HG02938 (cell line): ENCODE results near the gene NKX6-2.
"Not testable (repeated sequence)": the region's sequence is repeated elsewhere in the genome, so short reads cannot be mapped to it uniquely, and the experiment has no call there.

ENCODE experiments used
- ATAC-seq: cut with Tn5 transposase; IDR thresholded peaks from one replicate; pipeline ENCODE4 v1.9.1; 2021; ENCODE audit warnings: mild to moderate bottlenecking, moderate library complexity; ENCODE audit not compliant: unreplicated experiment

The NKX6-2 gene

DNA sequence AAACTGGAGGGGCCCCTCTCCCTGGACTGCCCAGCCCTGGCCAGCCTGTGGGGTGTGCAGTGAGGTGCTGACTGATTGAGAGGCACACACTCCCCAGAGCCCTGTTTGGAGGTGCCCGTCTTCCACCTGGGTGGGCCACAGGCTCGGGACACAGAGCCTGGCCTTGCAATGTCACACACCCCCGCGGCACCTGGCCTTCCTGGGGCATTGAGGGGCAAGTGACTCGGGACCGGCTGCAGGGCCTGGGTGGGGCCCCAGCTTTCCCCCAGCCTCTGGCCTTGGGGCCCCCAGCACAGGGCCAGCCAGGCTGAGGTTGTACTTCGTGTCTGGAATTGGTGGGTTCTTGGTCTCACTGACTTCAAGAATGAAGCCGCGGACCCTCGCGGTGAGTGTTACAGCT, 13.9 kb upstream of the NKX6-2 start:
- ATAC-seq, result no peak

DNA sequence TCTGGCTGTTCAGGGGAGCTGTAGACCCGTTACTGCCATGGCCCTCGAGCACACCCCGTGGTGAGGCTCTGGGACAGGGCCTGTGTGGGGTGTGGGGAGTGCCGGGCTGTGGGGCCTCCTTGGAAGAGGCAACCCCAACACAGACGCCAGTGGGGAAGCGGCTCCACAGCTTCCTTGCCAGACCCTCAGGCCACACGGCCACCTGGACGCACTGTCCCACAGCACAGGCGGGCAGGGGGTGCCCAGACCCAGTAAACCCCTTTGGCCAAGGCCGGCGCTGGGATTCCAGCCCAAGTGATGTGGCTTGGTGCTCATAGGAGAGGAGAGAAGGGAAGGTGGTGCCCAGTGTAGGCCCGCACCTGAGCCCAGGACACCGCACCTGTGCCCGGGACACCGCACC, 12.9 kb upstream of the NKX6-2 start:
- ATAC-seq, result no peak

DNA sequence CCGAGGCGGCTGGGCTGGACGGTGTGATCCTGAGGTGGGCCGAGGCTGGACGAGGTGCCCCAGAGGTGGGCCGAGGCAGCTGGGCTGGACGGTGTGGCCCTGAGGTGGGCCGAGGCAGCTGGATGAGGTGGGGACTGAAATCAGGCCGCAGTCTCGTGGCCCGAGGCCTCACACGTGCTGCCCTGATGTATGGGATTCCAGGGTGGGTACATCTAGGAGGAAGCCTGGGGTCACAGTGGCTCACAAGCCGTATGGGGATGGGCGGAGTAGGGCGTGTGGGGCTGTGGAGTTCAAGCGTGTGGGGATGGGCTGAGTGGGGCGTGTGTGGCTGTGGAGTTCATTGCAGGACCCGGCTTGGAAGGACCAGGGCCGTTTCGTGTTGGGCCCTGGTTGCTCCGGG, 12.5 kb upstream of the NKX6-2 start:
- no peak for ATAC-seq

DNA sequence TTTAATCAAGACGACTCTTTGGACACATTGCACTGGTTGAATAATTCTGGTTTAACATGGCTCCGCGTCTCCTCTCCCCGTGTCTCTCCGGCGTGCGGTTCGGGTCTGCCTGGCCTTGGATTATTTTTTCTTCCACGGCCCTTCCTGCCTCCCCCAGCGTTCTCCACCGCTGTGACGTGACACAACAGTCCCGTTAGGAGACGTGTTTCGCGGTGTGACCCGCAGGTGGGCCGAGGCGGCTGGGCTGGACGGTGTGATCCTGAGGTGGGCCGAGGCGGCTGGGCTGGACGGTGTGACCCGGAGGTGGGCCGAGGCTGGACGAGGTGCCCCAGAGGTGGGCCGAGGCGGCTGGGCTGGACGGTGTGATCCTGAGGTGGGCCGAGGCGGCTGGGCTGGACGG, 12.0 kb upstream of the NKX6-2 start:
- not testable (repeated sequence) for ATAC-seq

DNA sequence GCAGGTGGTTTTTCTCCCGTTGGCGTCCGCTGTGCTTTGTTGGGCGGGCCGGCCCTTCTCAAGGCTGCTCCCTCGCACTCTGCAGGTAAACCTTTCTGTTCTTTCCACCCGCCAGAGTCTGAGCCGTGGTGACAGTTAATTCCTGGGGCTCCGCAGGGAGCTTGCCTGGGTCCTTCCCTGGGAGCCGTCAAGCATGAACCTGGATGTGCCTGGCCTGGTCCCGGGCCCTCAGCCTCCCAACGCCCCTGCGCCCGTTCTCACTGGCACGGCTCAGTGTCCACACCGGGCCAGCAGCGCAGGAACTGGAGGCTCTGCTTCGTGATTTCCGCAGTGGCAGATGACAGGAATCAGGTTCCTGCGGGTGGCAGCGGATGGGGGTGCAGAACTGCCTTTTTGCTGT, 10.9 kb upstream of the NKX6-2 start:
- ATAC-seq, result no peak

DNA sequence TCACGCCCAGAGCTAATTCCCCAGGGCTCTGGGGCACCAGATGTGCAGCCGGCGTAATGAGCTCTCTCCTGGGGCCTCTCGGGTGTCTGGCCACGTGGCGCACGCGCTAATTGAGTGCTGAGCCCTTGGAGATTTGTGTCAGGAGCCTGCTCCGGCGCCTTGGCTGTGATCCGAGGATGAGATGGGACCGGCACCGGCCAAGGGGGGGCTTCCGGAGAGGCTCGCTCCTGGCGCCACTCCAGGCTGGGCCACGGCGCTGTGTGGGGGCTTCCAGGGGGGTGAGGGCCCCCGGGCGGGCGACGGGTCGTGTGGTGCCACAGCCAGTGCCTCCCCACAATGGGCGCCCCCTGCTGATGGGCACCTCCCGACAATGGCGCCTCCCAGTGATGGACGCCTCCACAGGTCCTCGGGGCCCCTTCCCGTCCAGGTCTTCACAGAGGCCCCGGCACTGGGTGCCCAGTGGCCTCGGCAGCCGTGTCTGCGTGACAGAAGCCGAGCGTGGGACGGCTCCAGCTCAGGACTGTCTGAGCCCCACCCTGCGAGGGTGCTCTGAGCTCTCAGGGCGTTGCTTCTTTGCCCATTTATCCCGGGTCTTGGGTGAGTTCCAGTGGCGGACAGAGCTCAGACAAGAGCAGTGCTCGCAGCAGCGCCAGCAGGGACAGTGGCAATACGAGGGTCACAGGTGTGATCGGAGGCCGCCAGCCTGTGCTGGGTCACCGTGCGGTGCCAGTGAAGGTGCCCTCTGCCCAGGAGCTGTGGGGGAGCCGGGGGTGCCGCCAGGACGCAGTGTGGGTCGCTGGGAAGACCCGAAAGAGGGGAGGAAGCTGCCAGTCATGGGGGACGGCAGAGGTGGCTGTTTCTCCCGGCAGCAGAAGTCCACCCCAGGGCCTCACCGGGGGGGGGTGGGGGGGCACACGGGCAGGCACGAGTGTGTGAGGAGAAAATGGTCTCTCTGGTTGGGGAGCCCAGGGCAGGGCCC, 8.2 kb upstream of the NKX6-2 start:
- ATAC-seq, result no peak

DNA sequence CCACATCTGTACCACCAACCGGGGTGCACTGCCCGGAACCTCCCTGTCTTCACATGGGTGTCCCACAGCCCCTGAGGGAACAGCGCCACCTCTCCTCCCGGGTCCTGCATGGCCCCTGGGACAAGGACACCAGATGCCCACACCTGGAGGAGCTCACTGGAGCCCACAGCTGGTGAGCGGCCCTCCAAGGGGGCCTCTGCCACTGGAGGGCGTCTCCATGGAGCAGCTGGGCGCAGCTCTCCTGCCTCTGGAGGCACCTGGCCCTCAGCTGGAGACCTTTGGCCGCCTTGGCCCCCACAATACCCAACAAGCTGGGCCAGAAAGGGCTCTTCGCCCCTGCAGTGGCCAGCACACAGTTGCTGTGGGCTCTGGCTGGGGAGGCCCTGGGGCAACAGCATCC, 7.3 kb upstream of the NKX6-2 start:
- no peak for ATAC-seq

DNA sequence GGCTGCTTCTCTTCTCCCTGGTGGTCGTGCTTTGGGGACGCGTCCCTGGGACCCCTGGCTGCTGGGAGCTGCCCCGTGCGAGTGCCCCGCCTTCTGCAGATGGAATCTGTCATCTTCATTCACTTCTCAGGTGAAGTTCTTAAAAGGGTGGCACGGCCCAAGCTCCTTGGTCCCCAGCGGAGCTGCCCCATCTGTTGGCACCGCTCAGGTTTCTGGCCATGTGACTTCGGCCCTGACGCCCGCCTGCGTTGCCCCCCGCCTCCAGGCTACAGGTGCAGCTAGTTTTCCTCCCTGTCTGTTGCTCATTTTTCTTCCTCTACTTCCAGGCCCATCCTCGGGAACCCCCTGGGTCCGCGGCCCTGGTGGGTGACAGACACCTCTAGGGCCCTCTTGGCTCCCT, 6.8 kb upstream of the NKX6-2 start:
- ATAC-seq, result no peak

DNA sequence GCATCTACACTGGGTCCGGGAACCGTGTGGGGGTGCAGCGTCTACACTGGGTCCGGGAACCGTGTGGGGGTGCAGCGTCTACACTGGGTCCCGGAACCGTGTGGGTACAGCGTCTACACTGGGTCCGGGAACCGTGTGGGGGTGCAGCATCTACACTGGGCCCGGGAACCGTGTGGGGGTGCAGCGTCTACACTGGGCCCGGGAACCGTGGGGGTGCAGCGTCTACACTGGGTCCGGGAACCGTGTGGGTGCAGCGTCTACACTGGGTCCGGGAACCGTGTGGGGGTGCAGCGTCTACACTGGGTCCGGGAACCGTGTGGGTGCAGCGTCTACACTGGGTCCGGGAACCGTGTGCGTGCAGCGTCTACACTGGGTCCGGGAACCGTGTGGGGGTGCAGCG, 6.2 kb upstream of the NKX6-2 start:
- not testable (repeated sequence) for ATAC-seq

DNA sequence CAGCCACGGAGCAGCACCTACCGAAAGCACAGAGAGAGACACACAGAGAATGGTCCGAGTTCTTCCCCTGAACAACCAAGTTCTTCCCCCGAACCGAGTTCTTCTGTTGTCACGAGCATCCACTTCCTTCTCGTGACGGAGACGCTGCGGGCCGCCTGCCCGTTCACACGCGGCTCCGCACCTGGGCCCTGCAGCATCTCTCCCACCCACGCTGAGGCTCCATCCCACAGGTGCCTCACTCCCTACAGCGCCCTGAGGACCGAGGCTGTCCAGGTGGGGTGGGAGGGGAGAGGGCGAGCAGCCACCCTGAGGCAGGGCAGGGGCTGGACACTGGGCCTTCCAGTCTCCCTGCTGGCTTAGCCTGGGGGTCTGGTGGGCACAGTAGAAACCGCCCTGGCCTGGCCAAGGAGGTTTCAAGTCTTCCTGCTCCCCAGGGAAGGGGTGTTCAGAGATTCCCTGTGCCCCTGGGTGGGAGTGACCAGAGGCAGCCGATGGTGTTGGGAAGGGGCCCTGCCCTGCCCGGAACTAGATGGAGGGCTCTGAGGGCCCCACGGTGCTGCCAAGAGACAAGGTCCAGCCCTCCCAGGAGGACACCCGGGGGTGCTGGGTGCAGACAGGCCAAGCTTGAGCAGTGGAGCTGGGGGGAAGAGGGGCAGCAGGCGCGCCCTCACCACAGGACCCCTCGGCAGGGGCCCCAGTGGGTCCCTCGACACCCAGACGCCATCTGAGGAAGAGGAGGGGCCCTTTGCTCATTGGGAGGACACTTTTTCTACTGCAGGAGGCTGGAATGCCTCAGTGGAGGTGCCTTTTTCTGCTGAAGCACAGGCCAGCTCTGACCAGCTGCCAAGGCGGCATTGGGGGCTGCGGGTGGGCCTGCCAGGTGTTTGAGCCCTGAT, 5.2 kb upstream of the NKX6-2 start:
- no peak for ATAC-seq

DNA sequence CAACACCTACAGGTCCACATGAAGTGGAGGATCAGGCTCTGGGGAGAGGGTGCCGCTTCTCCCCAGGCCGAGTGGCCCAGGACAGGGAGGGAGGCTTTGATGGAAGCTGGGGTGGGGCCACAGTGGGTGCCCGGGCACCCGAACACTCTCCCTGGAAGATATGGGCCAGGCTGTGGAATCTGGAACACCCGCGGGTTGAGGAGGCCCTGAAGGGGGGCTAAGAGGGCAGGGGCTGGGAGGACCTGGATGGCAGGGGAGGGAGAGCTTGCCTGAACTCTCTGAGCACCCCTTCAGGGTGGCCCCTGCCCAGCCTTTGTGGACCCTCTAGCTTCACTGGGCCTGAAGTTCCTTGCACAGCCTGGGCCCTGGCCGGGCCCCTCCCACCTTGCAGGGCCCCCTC, 4.5 kb upstream of the NKX6-2 start:
- no peak for ATAC-seq

DNA sequence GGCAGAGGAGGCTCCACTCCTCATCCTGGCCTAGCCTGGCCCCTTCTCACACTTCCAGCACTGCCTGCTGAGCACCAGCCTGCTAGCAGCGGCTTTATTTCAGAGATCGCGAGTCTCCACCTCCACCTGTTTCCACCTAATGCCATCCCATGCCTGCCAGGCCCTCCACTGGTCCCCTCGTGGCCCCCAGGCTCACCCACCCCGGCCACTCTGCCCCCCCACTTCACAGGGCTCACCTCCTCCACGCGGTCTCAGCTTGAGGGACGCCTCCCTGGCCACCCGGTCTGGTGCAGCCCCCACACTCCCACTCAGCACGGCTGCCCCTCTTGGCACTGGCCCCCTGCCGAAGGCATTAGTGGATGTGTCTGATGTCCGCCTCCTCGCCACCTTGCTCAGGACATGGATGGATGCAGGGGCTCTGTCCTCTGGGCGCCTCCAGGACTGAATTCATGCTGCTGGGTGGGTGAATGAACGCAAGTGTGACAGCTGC, 3.8 kb upstream of the NKX6-2 start:
- ATAC-seq, result no peak

DNA sequence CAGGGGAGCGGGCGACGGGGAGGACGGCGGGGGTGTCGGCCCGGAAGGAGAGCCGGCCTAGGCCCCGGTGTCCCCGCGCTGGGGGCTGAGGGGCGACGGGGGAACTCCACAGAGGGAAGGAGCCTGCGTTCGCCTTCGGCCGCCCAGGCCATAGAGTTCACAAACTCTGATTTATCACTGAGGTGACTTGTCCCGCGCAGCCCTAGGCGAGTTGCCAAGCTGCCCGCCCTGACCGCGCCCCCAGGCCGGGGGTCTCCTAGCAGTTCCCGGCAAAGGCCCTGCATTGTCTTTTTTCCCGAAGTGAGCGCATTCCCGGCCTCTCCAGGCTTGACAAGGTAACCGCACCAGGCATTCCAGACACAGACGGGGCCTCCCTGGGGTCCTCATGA, 2.9 kb upstream of the NKX6-2 start:
- no peak for ATAC-seq

DNA sequence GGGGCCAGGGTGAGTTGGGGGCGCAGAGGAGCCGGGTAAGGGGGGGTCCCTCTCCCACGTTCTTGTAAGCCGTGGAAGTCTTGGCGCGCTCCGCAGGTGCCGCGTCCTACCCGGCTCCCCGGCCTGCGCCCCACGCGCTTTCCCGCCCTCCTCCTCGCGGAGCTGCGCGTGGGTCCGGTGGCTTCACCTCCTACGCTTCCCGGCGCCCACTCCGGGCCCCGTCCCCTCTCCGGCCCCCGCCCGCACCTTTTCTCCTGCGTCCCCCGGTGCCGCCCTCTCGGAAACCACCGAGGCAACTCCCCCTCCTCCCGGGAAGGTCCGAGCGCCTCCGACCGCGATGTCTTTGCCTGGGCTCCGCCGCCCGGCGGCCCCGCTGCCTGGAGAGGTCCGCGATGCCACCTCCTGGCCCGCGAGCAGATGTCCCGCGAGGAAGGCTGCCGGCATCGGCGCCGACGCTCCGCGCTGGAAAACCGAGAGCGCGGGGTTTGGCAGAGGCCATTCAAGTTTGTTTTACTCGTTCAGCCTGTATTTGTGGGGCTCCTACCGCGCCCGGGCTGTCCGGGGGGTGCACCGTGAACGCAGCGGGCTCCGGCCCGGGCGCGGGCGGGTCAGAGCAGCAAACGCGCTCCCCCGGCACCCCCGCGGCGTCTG, 2.4 kb upstream of the NKX6-2 start:
- no peak for ATAC-seq

DNA sequence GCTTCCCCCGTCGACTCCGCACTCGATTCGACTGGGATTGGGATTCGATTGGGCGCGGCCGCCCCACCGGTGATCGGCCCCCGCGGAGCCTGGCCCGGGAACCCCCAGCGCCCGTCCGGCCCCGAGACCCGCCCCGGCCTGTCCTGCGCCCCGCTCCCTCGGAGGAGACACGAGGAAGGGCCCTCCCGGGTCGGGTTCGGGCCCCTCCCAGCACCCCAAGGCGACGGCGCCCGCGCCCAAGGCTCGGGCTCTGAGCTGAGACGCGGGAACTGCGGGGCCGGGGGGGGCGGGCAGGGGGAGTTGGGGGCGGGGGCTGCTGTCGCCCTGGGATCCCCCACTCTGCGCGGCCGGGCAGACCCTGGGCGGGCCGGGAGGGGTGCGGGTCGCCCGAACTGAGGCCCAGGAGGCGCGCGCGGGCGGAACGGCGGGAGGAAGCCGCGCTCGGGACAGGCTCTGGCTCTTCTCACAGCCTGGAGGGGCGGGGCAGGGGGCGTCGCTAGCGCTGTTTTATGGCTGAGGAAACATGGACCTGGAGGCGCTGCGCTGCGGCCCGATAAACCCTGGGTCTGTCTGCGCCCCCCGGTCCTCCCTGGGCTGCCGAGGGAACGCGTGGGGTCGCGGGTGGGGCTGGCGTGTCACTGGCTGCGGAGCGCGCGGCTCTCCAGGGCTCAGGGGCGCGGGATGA, 1.7 kb upstream of the NKX6-2 start:
- no peak for ATAC-seq

DNA sequence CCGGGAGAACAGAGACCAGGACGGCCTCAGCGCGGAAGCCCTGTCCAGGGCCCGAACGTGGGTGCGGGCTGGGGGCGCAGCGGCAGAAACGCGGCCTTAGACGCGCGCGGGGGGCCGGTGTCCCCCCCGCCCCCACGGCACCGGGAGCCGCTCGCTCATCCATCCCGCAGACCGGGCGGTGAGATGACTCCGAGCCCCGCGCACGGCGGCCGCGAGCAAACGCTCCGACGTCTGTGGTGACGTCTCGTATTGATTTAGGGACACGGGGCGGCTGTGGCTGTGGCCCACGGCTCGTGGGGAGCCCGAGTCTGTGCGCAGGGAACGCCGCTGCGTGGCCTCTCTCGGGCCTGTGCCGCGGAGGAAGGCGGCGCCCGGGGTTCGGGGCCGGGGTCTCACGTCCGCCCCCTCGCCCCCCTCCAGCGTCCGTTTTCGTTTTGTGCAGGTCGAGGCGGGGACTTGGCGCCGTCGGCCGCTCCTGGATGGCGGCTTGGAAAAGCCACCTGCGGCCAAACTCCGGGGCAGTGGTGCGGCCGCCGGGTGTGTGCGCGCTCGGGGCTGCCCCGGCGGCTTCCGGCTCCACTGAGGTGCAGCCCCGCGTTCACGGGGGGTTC, 1.0 kb upstream of the NKX6-2 start:
- no peak for ATAC-seq

DNA sequence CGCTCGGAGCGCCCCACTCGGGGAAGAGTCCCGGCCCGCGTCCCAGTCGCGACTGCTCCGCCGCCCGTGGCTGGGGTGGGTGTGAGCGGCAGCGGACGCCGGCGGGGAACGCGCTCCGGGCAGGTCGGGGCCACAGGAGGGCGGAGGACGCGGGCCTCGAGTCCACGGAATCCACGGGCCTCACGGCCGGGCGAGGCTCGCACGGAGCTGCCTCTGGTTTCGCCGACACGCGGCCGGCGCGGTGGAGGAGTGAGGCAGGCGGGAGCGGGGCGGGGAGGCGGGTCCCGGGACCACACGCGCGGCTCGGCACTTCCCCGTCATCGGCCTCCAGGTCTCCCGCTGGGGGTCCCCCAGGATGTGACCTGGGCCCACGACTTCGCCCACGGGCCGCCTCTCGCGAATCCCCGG, 533 bp upstream of the NKX6-2 start:
- ATAC-seq, result no peak

DNA sequence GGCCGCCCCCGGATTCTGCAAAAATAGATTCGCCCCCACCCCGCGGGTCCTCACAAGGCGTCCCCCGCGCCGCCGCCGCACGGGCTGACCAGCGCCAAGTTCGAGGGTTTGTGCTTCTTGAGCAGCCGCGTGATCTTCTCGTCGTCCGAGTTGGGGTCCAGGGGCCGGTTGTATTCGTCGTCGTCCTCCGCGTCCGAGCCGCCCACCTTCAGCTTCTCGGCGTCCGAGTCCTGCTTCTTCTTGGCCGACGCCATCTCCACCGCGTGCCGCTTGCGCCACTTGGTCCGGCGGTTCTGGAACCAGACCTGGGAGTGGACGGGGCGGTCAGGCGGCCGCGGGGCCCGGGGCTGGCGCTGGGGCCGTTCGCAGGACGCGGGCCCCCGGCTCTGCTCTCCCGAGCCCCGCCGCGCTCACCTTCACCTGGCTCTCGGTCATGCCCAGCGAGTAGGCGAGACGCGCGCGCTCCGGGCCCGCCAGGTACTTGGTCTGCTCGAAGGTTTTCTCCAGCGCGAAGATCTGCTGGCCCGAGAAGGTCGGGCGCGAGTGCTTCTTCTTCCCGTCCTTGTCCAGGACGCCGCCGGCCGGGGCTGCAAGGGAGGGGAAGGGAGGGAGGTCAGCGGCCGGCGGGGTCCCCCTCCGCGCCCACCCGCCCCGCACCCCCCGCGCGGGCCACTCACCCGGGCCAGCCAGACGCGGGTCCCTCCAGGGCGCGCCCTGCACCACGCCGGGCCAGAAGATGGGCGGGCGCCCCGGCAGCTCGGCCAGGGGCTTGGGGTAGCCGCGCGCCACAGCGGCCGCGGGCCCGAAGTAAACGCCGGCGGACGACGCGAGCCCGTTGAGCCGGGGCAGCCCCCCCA, 853 bp downstream of the NKX6-2 start:
- ATAC-seq, result no peak
